HepG2 (cell line): ENCODE data around the gene RRP9. TPM values are rescaled to one million over a fixed set of nuclear protein-coding genes. Genes with fewer than 3 reads are reported as not detected.

ENCODE experiments used
- HDAC1 ChIP-seq: sonication (generic); formaldehyde crosslinking; IDR thresholded peaks from 2 replicates; pipeline ENCODE4 v1.5.1; 2020; ENCODE audit warnings: mild to moderate bottlenecking, missing genetic modification reagents
- PCBP2 ChIP-seq: fragments of 200-400 bp; formaldehyde crosslinking; optimal IDR thresholded peaks from 2 replicates; pipeline ENCODE3; 2018; ENCODE audit warnings: low read length, low read depth; ENCODE audit not compliant: poor library complexity, severe bottlenecking
- SOX6 ChIP-seq, 2 experiments: fragments of 450-650 bp in 1 of 2; sonication (generic) in 1 of 2; formaldehyde crosslinking in 1 of 2; IDR thresholded peaks; 2 replicates each; pipeline versions ENCODE4 v1.4.0 to v1.6.1; 2017 to 2020; ENCODE audit warnings: antibody characterized with exemption in 1 of 2, mild to moderate bottlenecking in 1 of 2, missing genetic modification reagents in 1 of 2
- ZNF121 ChIP-seq: sonication (generic); formaldehyde crosslinking; IDR thresholded peaks from 2 replicates; pipeline ENCODE4 v1.5.0; 2020; ENCODE audit warnings: mild to moderate bottlenecking, missing genetic modification reagents
- ZNF160 ChIP-seq: sonication (generic); formaldehyde crosslinking; IDR thresholded peaks from 2 replicates; pipeline ENCODE4 v1.8.0; 2022; ENCODE audit warnings: mild to moderate bottlenecking, inconsistent platforms, missing genetic modification reagents
- ZNF232 ChIP-seq: sonication (generic); formaldehyde crosslinking; IDR thresholded peaks from 2 replicates; pipeline ENCODE4 v1.4.0; 2020; ENCODE audit warnings: missing genetic modification reagents, borderline replicate concordance
- ZNF614 ChIP-seq: IDR thresholded peaks from 2 replicates; pipeline ENCODE4 v1.6.1; 2018; ENCODE audit warnings: missing biosample characterization, missing genetic modification reagents, inconsistent platforms, borderline replicate concordance
- polyA plus RNA-seq, 8 experiments: library from polyadenylated mRNA; depleted of rRNA in 3 of 8; stranded (reverse) in 7 of 8; unstranded in 1 of 8; fragments of >200 nt; fragmentation: Illumina TruSeq in 4 of 8; extraction: Trizol in 4 of 8; gene quantifications; 2 replicates each; pipeline versions ENCODE4 v1.2.1 to v1.2.3, GENCODE V29; 2011 to 2016; ENCODE audit warnings: low read depth in 4 of 8, missing spikeins in 1 of 8, mixed read lengths in 1 of 8; ENCODE audit not compliant: insufficient read depth in 1 of 8
- total RNA-seq, 5 experiments: library from RNA; depleted of rRNA; stranded (reverse); fragments of >200 nt; fragmentation: Illumina TruSeq; extraction: Trizol; gene quantifications; 2 replicates each; pipeline ENCODE4 v1.2.3, GENCODE V29; 2016; ENCODE audit warnings: low read depth in 1 of 5
- TF ChIP-seq, protein P1 (sequence below): sonication (generic); formaldehyde crosslinking; conservative IDR thresholded peaks from 2 replicates; pipeline ENCODE4 v1.4.0; 2020; ENCODE audit warnings: mild to moderate bottlenecking, missing genetic modification reagents, moderate library complexity
- TF ChIP-seq, protein P2 (sequence below): sonication (generic); formaldehyde crosslinking; IDR thresholded peaks from one replicate; pipeline ENCODE4 v1.5.1; 2020; ENCODE audit warnings: mild to moderate bottlenecking, missing genetic modification reagents; ENCODE audit errors: not compliant biosample characterization
- TF ChIP-seq, protein P3 (sequence below): sonication (generic); formaldehyde crosslinking; IDR thresholded peaks from 2 replicates; pipeline ENCODE4 v1.4.0; 2020; ENCODE audit warnings: missing genetic modification reagents

The RRP9 gene
- total and polyA plus RNA-seq, 2 of the 13 experiments (the other 11 are each of a cell fraction or from before 2014, with no cell fraction given), result 14.8 to 44.0 TPM

DNA sequence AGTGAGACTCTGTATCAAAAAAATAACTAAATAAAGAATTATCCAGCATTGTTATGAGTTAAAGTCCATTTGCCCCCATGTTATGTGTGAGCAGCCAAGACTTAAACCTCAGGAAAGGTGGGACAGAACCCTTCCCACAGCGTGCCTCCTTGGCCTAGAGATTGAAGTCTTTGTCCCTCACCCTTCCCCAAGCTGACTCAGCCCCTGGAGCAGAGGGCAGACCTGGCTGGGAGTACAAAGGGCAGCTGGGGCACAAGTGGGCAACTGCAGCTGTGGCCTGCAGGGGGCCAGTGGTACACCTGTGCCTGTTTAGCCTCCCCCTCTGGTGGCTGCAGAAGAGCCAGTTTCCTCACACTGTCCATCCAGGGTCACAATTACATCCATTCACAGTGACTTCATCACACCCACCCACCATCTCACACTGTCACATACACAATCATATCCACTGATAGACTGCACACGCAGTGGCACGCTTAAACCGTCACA, 40.7 kb upstream of the RRP9 start (continued):
- TF ChIP-seq, protein P1, sequence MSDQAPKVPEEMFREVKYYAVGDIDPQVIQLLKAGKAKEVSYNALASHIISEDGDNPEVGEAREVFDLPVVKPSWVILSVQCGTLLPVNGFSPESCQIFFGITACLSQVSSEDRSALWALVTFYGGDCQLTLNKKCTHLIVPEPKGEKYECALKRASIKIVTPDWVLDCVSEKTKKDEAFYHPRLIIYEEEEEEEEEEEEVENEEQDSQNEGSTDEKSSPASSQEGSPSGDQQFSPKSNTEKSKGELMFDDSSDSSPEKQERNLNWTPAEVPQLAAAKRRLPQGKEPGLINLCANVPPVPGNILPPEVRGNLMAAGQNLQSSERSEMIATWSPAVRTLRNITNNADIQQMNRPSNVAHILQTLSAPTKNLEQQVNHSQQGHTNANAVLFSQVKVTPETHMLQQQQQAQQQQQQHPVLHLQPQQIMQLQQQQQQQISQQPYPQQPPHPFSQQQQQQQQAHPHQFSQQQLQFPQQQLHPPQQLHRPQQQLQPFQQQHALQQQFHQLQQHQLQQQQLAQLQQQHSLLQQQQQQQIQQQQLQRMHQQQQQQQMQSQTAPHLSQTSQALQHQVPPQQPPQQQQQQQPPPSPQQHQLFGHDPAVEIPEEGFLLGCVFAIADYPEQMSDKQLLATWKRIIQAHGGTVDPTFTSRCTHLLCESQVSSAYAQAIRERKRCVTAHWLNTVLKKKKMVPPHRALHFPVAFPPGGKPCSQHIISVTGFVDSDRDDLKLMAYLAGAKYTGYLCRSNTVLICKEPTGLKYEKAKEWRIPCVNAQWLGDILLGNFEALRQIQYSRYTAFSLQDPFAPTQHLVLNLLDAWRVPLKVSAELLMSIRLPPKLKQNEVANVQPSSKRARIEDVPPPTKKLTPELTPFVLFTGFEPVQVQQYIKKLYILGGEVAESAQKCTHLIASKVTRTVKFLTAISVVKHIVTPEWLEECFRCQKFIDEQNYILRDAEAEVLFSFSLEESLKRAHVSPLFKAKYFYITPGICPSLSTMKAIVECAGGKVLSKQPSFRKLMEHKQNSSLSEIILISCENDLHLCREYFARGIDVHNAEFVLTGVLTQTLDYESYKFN, result peak; percentile 84
- TF ChIP-seq, protein P2, sequence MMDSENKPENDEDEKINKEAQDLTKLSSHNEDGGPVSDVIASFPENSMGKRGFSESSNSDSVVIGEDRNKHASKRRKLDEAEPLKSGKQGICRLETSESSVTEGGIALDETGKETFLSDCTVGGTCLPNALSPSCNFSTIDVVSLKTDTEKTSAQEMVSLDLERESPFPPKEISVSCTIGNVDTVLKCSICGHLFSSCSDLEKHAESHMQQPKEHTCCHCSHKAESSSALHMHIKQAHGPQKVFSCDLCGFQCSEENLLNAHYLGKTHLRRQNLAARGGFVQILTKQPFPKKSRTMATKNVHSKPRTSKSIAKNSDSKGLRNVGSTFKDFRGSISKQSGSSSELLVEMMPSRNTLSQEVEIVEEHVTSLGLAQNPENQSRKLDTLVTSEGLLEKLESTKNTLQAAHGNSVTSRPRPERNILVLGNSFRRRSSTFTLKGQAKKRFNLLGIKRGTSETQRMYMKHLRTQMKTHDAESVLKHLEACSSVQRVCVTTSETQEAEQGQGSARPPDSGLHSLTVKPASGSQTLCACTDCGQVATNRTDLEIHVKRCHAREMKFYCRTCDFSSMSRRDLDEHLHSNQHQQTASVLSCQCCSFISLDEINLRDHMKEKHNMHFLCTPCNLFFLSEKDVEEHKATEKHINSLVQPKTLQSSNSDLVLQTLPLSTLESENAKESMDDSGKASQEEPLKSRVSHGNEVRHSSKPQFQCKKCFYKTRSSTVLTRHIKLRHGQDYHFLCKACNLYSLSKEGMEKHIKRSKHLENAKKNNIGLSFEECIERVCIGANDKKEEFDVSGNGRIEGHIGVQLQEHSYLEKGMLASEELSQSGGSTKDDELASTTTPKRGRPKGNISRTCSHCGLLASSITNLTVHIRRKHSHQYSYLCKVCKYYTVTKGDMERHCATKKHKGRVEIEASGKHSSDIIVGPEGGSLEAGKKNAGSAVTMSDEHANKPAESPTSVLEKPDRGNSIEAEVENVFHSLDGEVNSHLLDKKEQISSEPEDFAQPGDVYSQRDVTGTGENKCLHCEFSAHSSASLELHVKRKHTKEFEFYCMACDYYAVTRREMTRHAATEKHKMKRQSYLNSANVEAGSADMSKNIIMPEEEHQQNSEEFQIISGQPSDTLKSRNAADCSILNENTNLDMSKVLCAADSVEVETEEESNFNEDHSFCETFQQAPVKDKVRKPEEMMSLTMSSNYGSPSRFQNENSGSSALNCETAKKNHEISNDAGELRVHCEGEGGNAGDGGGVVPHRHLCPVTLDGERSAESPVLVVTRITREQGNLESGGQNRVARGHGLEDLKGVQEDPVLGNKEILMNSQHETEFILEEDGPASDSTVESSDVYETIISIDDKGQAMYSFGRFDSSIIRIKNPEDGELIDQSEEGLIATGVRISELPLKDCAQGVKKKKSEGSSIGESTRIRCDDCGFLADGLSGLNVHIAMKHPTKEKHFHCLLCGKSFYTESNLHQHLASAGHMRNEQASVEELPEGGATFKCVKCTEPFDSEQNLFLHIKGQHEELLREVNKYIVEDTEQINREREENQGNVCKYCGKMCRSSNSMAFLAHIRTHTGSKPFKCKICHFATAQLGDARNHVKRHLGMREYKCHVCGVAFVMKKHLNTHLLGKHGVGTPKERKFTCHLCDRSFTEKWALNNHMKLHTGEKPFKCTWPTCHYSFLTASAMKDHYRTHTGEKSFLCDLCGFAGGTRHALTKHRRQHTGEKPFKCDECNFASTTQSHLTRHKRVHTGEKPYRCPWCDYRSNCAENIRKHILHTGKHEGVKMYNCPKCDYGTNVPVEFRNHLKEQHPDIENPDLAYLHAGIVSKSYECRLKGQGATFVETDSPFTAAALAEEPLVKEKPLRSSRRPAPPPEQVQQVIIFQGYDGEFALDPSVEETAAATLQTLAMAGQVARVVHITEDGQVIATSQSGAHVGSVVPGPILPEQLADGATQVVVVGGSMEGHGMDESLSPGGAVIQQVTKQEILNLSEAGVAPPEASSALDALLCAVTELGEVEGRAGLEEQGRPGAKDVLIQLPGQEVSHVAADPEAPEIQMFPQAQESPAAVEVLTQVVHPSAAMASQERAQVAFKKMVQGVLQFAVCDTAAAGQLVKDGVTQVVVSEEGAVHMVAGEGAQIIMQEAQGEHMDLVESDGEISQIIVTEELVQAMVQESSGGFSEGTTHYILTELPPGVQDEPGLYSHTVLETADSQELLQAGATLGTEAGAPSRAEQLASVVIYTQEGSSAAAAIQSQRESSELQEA (CRISPR knock-in tag), result no peak
- peak; percentile 76; the same call in 1 of the 2 replicates for TF ChIP-seq ZNF160
- TF ChIP-seq ZNF232 (CRISPR knock-in tag), result 0 out of 2 replicates have a peak, but pooled peaks have one; percentile 24
- TF ChIP-seq ZNF121, result peak; percentile 52; the same call in 1 of the 2 replicates
- peak; percentile 64; the same call in 1 of the 2 replicates for TF ChIP-seq ZNF614 (CRISPR knock-in tag)
- no peak for TF ChIP-seq SOX6 (IDR thresholded peaks at IDR 0.05)
- TF ChIP-seq SOX6 (CRISPR knock-in tag; IDR thresholded peaks at IDR 0.05), result peak; percentile 68
- TF ChIP-seq, protein P3, sequence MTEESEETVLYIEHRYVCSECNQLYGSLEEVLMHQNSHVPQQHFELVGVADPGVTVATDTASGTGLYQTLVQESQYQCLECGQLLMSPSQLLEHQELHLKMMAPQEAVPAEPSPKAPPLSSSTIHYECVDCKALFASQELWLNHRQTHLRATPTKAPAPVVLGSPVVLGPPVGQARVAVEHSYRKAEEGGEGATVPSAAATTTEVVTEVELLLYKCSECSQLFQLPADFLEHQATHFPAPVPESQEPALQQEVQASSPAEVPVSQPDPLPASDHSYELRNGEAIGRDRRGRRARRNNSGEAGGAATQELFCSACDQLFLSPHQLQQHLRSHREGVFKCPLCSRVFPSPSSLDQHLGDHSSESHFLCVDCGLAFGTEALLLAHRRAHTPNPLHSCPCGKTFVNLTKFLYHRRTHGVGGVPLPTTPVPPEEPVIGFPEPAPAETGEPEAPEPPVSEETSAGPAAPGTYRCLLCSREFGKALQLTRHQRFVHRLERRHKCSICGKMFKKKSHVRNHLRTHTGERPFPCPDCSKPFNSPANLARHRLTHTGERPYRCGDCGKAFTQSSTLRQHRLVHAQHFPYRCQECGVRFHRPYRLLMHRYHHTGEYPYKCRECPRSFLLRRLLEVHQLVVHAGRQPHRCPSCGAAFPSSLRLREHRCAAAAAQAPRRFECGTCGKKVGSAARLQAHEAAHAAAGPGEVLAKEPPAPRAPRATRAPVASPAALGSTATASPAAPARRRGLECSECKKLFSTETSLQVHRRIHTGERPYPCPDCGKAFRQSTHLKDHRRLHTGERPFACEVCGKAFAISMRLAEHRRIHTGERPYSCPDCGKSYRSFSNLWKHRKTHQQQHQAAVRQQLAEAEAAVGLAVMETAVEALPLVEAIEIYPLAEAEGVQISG (CRISPR knock-in tag), result peak; percentile 66
- no peak for TF ChIP-seq PCBP2
- peak; percentile 50 for TF ChIP-seq HDAC1 (CRISPR knock-in tag)
